Hematopoietic multipotent progenitor cell treated with erythropoietin and hydrocortisone succinate and interleukin-3 and kit ligand, for 4 days (in vitro differentiated cells): Measurements from ENCODE around the gene CD3D.

Experiments
- DNase-seq: peaks from one replicate; pipeline ENCODE4 v3.0.0-alpha.2; 2015

Gene CD3D

GRCh38 chr11:118295815-118296454 is 46.6 kb downstream of the CD3D start:
- DNase-seq, result peak; percentile 63

GRCh38 chr11:118295199-118295598 is 47.3 kb downstream of the CD3D start:
- peak; percentile 44 for DNase-seq

GRCh38 chr11:118294053-118294452 is 48.5 kb downstream of the CD3D start:
- DNase-seq, result no peak

GRCh38 chr11:118291477-118292135 is 50.9 kb downstream of the CD3D start:
- peak; percentile 9 for DNase-seq

- DNase-seq, result peak; percentile 75
Observed at GRCh38 chr11:118290923-118291322, 51.6 kb downstream of the CD3D start.

- no peak for DNase-seq
Observed at GRCh38 chr11:118289401-118289800, 53.1 kb downstream of the CD3D start.
